Fibroblast of gingiva (primary cell): ENCODE results near the gene PEX16.

Source experiments
- DNase-seq: peaks from one replicate; pipeline ENCODE4 v3.0.0-alpha.2; 2011; ENCODE audit warnings: low read depth

PEX16 gene

GRCh38 chr11:45897556-45897955, 20.1 kb downstream of the PEX16 start:
- no peak for DNase-seq

GRCh38 chr11:45896422-45896984, 21.2 kb downstream of the PEX16 start:
- DNase-seq, result no peak

- DNase-seq, result no peak
Observed at GRCh38 chr11:45895553-45896259, 22.0 kb downstream of the PEX16 start.

- DNase-seq, result no peak
Observed at GRCh38 chr11:45894555-45895247, 23.0 kb downstream of the PEX16 start.

- no peak for DNase-seq
Observed at GRCh38 chr11:45892856-45893255, 24.8 kb downstream of the PEX16 start.

GRCh38 chr11:45890886-45891550, 26.7 kb downstream of the PEX16 start:
- no peak for DNase-seq

- no peak for DNase-seq
Observed at GRCh38 chr11:45889966-45890365, 27.7 kb downstream of the PEX16 start.

GRCh38 chr11:45889555-45889954, 28.1 kb downstream of the PEX16 start:
- DNase-seq, result no peak

- no peak for DNase-seq
Observed at GRCh38 chr11:45887587-45887986, 30.1 kb downstream of the PEX16 start.

- DNase-seq, result no peak
Observed at GRCh38 chr11:45886816-45887520, 30.7 kb downstream of the PEX16 start.

- DNase-seq, result no peak
Observed at GRCh38 chr11:45885921-45886721, 31.6 kb downstream of the PEX16 start.

- no peak for DNase-seq
Observed at GRCh38 chr11:45885274-45885920, 32.3 kb downstream of the PEX16 start, which contains the start of gene MAPK8IP1. TSS of gene MAPK8IP1 (plus strand) at chr11:45885651. CDS start at chr11:45885821, 170 bp downstream.

- no peak for DNase-seq
Observed at GRCh38 chr11:45884596-45885185, 33.0 kb downstream of the PEX16 start.

- no peak for DNase-seq
Observed at GRCh38 chr11:45881708-45882368, 35.8 kb downstream of the PEX16 start.

GRCh38 chr11:45880772-45881570, 36.7 kb downstream of the PEX16 start:
- no peak for DNase-seq

- DNase-seq, result no peak
Observed at GRCh38 chr11:45879803-45880686, 37.6 kb downstream of the PEX16 start.

GRCh38 chr11:45877845-45878244, 39.8 kb downstream of the PEX16 start:
- DNase-seq, result no peak

- DNase-seq, result no peak
Observed at GRCh38 chr11:45877221-45877620, 40.5 kb downstream of the PEX16 start.
